Testis (tissue), 3 donors: ENCODE measurements around the gene RALB. TPM values are rescaled to one million over a fixed set of nuclear protein-coding genes. Genes with fewer than 3 reads are reported as not detected.

Experiments used
- DNase-seq: peaks from one replicate; pipeline ENCODE4 v3.0.0-alpha.2; 2019
- H3K27ac ChIP-seq, 2 donors: fragments of 200-600 bp; sonication (generic); one replicate each; pipeline ENCODE4 v1.5.1; 2019
- H3K27me3 ChIP-seq: fragments of 200-600 bp; sonication (generic); one replicate; pipeline ENCODE4 v1.5.1; 2019
- H3K36me3 ChIP-seq: fragments of 200-600 bp; sonication (generic); one replicate; pipeline ENCODE4 v1.5.1; 2017; ENCODE audit warnings: low read depth; ENCODE audit errors: missing control alignments
- H3K4me1 ChIP-seq: fragments of 200-600 bp; sonication (generic); one replicate; pipeline ENCODE4 v1.5.1; 2019
- H3K4me3 ChIP-seq, 2 donors: fragments of 200-600 bp; sonication (generic); one replicate each; pipeline ENCODE4 v1.5.1; 2017 to 2019
- H3K9me3 ChIP-seq: fragments of 200-600 bp; sonication (generic); one replicate; pipeline ENCODE4 v1.5.1; 2017
- CTCF ChIP-seq, 3 experiments: fragments of 450-650 bp in 2 of 3; fragments of 200-600 bp in 1 of 3; sonication (generic) in 1 of 3; IDR thresholded peaks; one replicate each; pipeline ENCODE4 v1.5.1; 2016 to 2019; ENCODE audit warnings: antibody characterized with exemption in 3 of 3, mild to moderate bottlenecking in 2 of 3, moderate library complexity in 1 of 3
- POLR2A ChIP-seq: fragments of 450-650 bp; IDR thresholded peaks from one replicate; pipeline ENCODE4 v1.6.1; 2017; ENCODE audit warnings: antibody characterized with exemption, mild to moderate bottlenecking, moderate library complexity
- WGBS, 2 donors: methylation state at CpG; one replicate each; pipeline ENCODE4 v1.1.5; 2018; 5-methylcytosine and 5-hydroxymethylcytosine counted together
- intact Hi-C: fragments of 100-400 bp; cut with DNase I; formaldehyde crosslinking; loops from one replicate; pipeline ENCODE4 v1.15.1; 2023; ENCODE audit warnings: low total_unique reads
- polyA plus RNA-seq: library from polyadenylated mRNA; stranded (reverse); fragments of 350-450 nt; fragmentation: Illumina TruSeq; extraction: RNeasy Lipid Tissue Mini Kit (QIAGEN cat#74804); gene quantifications from one replicate; pipeline ENCODE4 v1.2.3, GENCODE V29; 2014; ENCODE audit warnings: low read depth, low replicate concordance; ENCODE audit not compliant: insufficient read depth
- total RNA-seq, 2 donors: library from RNA; depleted of rRNA; stranded (reverse); fragments of >200 nt; gene quantifications; one replicate each; pipeline ENCODE4 v1.2.3, GENCODE V29; 2016

RALB gene
- total and polyA plus RNA-seq, 3 donors from 2014 or later, result 69.9 to 91.6 (median 88.7) TPM

GRCh38 chr2:120336749-120337148 lies 84.1 kb downstream of the RALB start:
- H3K4me3 ChIP-seq, result no peak overlapping the region
- WGBS, 2 donors, result 85 to 95% methylated on average over 8 of the region's 8 CpGs
- TF ChIP-seq POLR2A (no peak), CTCF (IDR thresholded peaks at IDR 0.05) (no peak)
- no peaks in the 10 kb centered on the region for H3K36me3 ChIP-seq
- H3K27ac ChIP-seq, result no peak overlapping the region
- no peaks in the 10 kb centered on the region for H3K4me1 ChIP-seq
- no peaks in the 10 kb centered on the region for H3K9me3 ChIP-seq
- DNase-seq, result no peak
- intact Hi-C loops, result loop anchor here (10.0 kb wide), 1 partner anchor 728 kb away; no protein-coding TSS in a partner anchor
- H3K27me3 ChIP-seq, result no peaks in the 10 kb centered on the region

- intact Hi-C loops, result loop anchor here (10.0 kb wide), 1 partner anchor 727 kb away; no protein-coding TSS in a partner anchor
- WGBS, 2 donors, result 82 to 83% methylated on average over 1 of the region's 1 CpG
- no peak overlapping the region for H3K27ac ChIP-seq
- TF ChIP-seq CTCF (IDR thresholded peaks at IDR 0.05), result no peak
- TF ChIP-seq POLR2A, result no peak
- no peak for DNase-seq
- H3K27me3 ChIP-seq, result no peaks in the 10 kb centered on the region
- no peaks in the 10 kb centered on the region for H3K36me3 ChIP-seq
- no peak overlapping the region for H3K4me3 ChIP-seq
- H3K4me1 ChIP-seq, result peaks cover 3% of the 10 kb centered on the region
- no peaks in the 10 kb centered on the region for H3K9me3 ChIP-seq
These were observed 85.4 kb downstream of the RALB start for GRCh38 chr2:120338015-120338414.

GRCh38 chr2:120341977-120342376 lies 89.3 kb downstream of the RALB start:
- WGBS, 2 donors, result 65 to 72% methylated on average over 7 of the region's 7 CpGs
- Histone ChIP-seq H3K27ac (no peak overlapping the region), H3K4me1 (peaks cover 13% of the 10 kb centered on the region), H3K9me3 (no peaks in the 10 kb centered on the region), H3K36me3 (no peaks in the 10 kb centered on the region), H3K27me3 (no peaks in the 10 kb centered on the region), H3K4me3 (no peak overlapping the region)
- no peak for DNase-seq
- TF ChIP-seq CTCF (IDR thresholded peaks at IDR 0.05) (no peak), POLR2A (no peak)
- intact Hi-C loops, result no loop called here

- Histone ChIP-seq H3K27me3 (no peaks in the 10 kb centered on the region), H3K9me3 (no peaks in the 10 kb centered on the region), H3K27ac (no peak overlapping the region), H3K4me3 (no peak overlapping the region), H3K4me1 (peaks cover 13% of the 10 kb centered on the region), H3K36me3 (no peaks in the 10 kb centered on the region)
- DNase-seq, result no peak
- intact Hi-C loops, result no loop called here
- TF ChIP-seq CTCF (IDR thresholded peaks at IDR 0.05), result no peak
- 35 to 48% methylated on average over 7 of the region's 7 CpGs for WGBS, 2 donors
These were observed 89.8 kb downstream of the RALB start for GRCh38 chr2:120342446-120342845.

GRCh38 chr2:120343100-120343432 lies 90.4 kb downstream of the RALB start:
- 18% methylated on average over 5 of the region's 5 CpGs; no CpG with 5 or more reads in 1 of the 2 donors for WGBS, 2 donors
- TF ChIP-seq CTCF (IDR thresholded peaks at IDR 0.05), result no peak
- no peak for TF ChIP-seq POLR2A
- H3K27me3 ChIP-seq, result no peaks in the 10 kb centered on the region
- no peak overlapping the region for H3K4me3 ChIP-seq
- H3K9me3 ChIP-seq, result no peaks in the 10 kb centered on the region
- no peaks in the 10 kb centered on the region for H3K36me3 ChIP-seq
- no peak for DNase-seq
- intact Hi-C loops, result no loop called here
- H3K4me1 ChIP-seq, result peaks cover 13% of the 10 kb centered on the region
- no peak overlapping the region for H3K27ac ChIP-seq
